Natural killer cell (primary cell): Measurements from ENCODE around the gene CDYL2. TPM values are rescaled to one million over a fixed set of nuclear protein-coding genes. Genes with fewer than 3 reads are reported as not detected.

ENCODE experiments used
- ATAC-seq, 3 donors: fragments of 150-1000 bp in 2 of 3; fragments of 200-7000 bp in 1 of 3; cut with Tn5 transposase; 1 replicate in 1 of 3; 2 replicates in 2 of 3; pipeline ENCODE4 v1.10.0; 2021; ENCODE audit warnings: mild to moderate bottlenecking in 2 of 3, moderate library complexity in 2 of 3
- DNase-seq, 2 donors: peaks; one replicate each; pipeline versions ENCODE4 v3.0.0 to v3.0.0-alpha.2; 2013 to 2021; ENCODE audit warnings: mixed read lengths in 1 of 2
- H3K27ac ChIP-seq: one replicate; pipeline ENCODE4 v1.5.1; 2013; ENCODE audit warnings: mild to moderate bottlenecking, low read length
- H3K27me3 ChIP-seq: one replicate; pipeline ENCODE4 v1.6.1; 2013; ENCODE audit warnings: low read length; ENCODE audit not compliant: control insufficient read depth, insufficient read depth
- H3K36me3 ChIP-seq: one replicate; pipeline ENCODE4 v1.6.1; 2013; ENCODE audit warnings: low read length; ENCODE audit not compliant: control insufficient read depth, insufficient read depth
- H3K4me1 ChIP-seq: one replicate; pipeline ENCODE4 v1.6.1; 2013; ENCODE audit warnings: low read length; ENCODE audit not compliant: control insufficient read depth, insufficient read depth
- H3K4me3 ChIP-seq: one replicate; pipeline ENCODE4 v1.5.1; 2013; ENCODE audit warnings: low read length
- H3K9me3 ChIP-seq: one replicate; pipeline ENCODE4 v1.6.1; 2013; ENCODE audit warnings: low read length; ENCODE audit not compliant: control insufficient read depth, insufficient read depth
- H3K27ac Mint-ChIP-seq, 2 donors: one replicate each; pipeline ENCODE4 v1.8.0; 2022; ENCODE audit warnings: mild to moderate bottlenecking in 2 of 2, mixed read lengths in 2 of 2, moderate library complexity in 1 of 2
- H3K27me3 Mint-ChIP-seq, 2 donors: one replicate each; pipeline ENCODE4 v1.8.0; 2022; ENCODE audit warnings: low read depth in 2 of 2, mixed read lengths in 2 of 2
- H3K36me3 Mint-ChIP-seq: one replicate; pipeline ENCODE4 v1.8.0; 2022; ENCODE audit warnings: mixed read lengths
- H3K4me1 Mint-ChIP-seq, 2 donors: one replicate each; pipeline ENCODE4 v1.8.0; 2022; ENCODE audit warnings: mixed read lengths in 2 of 2
- H3K4me3 Mint-ChIP-seq: one replicate; pipeline ENCODE4 v1.8.0; 2022; ENCODE audit warnings: mild to moderate bottlenecking, moderate library complexity, mixed read lengths
- H3K9me3 Mint-ChIP-seq, 2 donors: one replicate each; pipeline ENCODE4 v1.8.0; 2022; ENCODE audit warnings: mixed read lengths in 2 of 2
- WGBS: methylation state at CpG from one replicate; pipeline ENCODE4 v1.1.7; 2013; ENCODE audit warnings: missing lambda C conversion rate; ENCODE audit not compliant: insufficient coverage; 5-methylcytosine and 5-hydroxymethylcytosine counted together
- intact Hi-C: fragments of 100-400 bp; cut with micrococcal nuclease; formaldehyde crosslinking; loops from one replicate; pipeline ENCODE4 v1.14.2; 2022
- total RNA-seq, 4 donors: library from RNA; stranded (reverse); fragments of 120-200 nt in 1 of 4; gene quantifications; one replicate each; pipeline versions ENCODE4 v1.2.3 to v1.2.4, GENCODE V29; 2013 to 2022
- TF ChIP-seq, protein P1 (sequence below): fragments of 200-600 bp; IDR thresholded peaks from one replicate; pipeline ENCODE4 v1.8.0; 2022; ENCODE audit warnings: antibody characterized with exemption

Gene CDYL2
- total RNA-seq, 3 donors from 2014 or later (not counting 1 experiment from before 2014, with no cell fraction given): 2.7 to 14.5 (median 3.4) TPM

DNA sequence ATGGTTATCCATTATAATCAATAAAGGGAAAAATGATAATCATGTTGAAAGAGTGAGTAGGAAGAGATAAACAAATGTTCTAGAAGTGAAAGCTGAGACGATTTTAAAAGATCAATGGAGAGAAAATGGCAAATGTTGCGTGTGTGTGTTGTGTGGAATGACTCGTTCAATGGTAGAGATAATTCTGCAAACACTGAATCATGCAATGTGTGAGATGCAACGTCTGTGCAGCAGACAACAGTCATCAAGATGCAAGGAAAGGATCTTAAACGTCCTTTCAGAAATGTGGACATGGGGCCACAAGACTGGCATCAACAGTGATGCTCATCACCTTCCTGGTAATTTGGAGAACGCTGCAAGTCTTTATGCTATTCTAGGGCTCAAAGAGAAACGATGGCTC lies 124.4 kb downstream of the CDYL2 start:
- H3K4me3 ChIP-seq: no peak overlapping the region
- Mint-ChIP-seq H3K4me3 (no peak overlapping the region), H3K27me3 (no peaks in the 10 kb centered on the region), H3K4me1 (no peaks in the 10 kb centered on the region), H3K9me3 (peaks cover 0 to 2% of the 10 kb centered on the region in 2 donors), H3K27ac (no peak overlapping the region), H3K36me3 (no peaks in the 10 kb centered on the region)
- TF ChIP-seq, protein P1, sequence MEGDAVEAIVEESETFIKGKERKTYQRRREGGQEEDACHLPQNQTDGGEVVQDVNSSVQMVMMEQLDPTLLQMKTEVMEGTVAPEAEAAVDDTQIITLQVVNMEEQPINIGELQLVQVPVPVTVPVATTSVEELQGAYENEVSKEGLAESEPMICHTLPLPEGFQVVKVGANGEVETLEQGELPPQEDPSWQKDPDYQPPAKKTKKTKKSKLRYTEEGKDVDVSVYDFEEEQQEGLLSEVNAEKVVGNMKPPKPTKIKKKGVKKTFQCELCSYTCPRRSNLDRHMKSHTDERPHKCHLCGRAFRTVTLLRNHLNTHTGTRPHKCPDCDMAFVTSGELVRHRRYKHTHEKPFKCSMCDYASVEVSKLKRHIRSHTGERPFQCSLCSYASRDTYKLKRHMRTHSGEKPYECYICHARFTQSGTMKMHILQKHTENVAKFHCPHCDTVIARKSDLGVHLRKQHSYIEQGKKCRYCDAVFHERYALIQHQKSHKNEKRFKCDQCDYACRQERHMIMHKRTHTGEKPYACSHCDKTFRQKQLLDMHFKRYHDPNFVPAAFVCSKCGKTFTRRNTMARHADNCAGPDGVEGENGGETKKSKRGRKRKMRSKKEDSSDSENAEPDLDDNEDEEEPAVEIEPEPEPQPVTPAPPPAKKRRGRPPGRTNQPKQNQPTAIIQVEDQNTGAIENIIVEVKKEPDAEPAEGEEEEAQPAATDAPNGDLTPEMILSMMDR: no peak
- no peaks in the 10 kb centered on the region for H3K9me3 ChIP-seq
- WGBS: 88% methylated on average over 7 of the region's 7 CpGs
- no peak overlapping the region for H3K27ac ChIP-seq
- ATAC-seq: no peak
- H3K27me3 ChIP-seq: no peaks in the 10 kb centered on the region
- intact Hi-C loops: no loop called here
- no peaks in the 10 kb centered on the region for H3K4me1 ChIP-seq
- H3K36me3 ChIP-seq: no peaks in the 10 kb centered on the region
- no peak for DNase-seq

DNA sequence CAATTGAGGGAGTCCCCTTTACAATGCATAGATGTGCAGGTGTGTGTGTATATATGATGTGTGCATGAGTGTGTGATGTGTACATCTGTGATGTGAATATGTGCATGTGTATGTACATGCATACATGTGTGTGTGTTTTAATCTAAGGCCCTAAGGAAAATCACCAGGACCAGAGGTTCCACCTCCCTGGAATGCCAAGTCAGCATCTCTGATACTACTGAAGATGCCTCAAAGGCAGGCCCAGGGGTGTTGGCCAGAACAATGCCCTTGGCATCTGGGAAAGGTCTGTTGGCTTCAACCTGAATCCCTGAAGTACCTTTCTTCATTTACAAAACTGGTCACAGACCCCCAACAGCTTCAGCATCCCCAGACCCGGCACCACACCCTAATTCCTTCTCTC lies 129.5 kb downstream of the CDYL2 start:
- 100% methylated on average over 1 of the region's 1 CpG for WGBS
- DNase-seq (no peak), ATAC-seq (no peak)
- Mint-ChIP-seq H3K27me3 (no peaks in the 10 kb centered on the region), H3K4me1 (no peaks in the 10 kb centered on the region), H3K36me3 (no peaks in the 10 kb centered on the region), H3K9me3 (peaks cover 0 to 2% of the 10 kb centered on the region in 2 donors), H3K4me3 (no peak overlapping the region), H3K27ac (no peak overlapping the region)
- no peak overlapping the region for H3K4me3 ChIP-seq
- H3K4me1 ChIP-seq: peaks cover 6% of the 10 kb centered on the region
- H3K36me3 ChIP-seq: no peaks in the 10 kb centered on the region
- TF ChIP-seq, protein P1: no peak
- H3K27ac ChIP-seq: no peak overlapping the region
- H3K9me3 ChIP-seq: no peaks in the 10 kb centered on the region
- intact Hi-C loops: no loop called here
- no peaks in the 10 kb centered on the region for H3K27me3 ChIP-seq

DNA sequence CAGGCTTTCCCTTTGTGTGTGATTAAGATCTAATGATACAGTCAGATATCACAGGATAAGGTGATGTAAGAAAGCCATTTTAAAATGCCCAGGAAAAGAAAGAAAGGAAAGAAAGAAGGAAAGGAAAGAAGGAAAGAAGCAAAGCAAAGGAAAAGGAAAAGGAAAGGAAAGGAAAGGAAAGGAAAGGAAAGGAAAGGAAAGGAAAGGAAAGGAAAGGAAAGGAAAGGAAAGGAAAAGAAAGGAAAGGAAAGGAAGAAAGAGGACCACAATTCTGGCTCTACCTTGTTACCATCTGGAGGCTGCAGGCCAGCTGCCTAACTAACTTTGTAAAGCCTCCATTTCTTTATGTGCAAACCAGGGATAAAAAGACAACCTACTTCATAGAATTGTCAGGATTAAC lies 132.0 kb downstream of the CDYL2 start:
- Mint-ChIP-seq H3K4me1 (no peaks in the 10 kb centered on the region), H3K36me3 (no peaks in the 10 kb centered on the region), H3K9me3 (peaks cover 0 to 2% of the 10 kb centered on the region in 2 donors), H3K27me3 (no peaks in the 10 kb centered on the region), H3K4me3 (no peak overlapping the region), H3K27ac (no peak overlapping the region)
- no peaks in the 10 kb centered on the region for H3K9me3 ChIP-seq
- H3K27ac ChIP-seq: no peak overlapping the region
- no peak overlapping the region for H3K4me3 ChIP-seq
- intact Hi-C loops: no loop called here
- DNase-seq (no peak), ATAC-seq (no peak)
- H3K36me3 ChIP-seq: no peaks in the 10 kb centered on the region
- TF ChIP-seq, protein P1: no peak
- peaks cover 6% of the 10 kb centered on the region for H3K4me1 ChIP-seq
- H3K27me3 ChIP-seq: no peaks in the 10 kb centered on the region

DNA sequence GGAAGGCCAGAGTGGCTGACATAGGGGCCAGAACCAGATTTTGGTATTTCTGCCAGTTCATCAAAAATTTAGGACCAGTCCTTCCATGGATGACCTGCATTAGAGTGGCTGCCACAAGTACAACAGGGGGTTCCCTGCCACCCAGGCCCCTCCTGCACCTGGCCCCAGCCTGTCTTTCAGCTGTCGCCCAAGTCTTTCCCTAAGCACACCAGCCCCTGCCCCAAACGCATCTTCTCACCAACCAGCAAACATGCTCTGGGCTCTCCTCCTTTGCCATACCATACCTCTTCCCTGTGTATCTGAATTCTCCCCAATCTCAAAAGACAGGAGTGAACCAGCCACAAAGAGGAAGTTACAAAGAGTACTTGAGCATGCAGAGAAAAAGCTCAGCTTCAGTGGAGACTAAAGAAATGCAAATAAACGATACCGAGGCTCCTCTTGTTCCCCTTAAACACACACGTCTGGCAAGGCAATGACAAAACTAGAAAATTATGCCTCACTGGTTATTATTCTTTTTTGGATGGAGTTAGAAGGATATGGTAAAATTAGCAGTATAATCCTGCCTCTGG lies 133.0 kb downstream of the CDYL2 start:
- intact Hi-C loops: no loop called here
- H3K27me3 Mint-ChIP-seq: no peaks in the 10 kb centered on the region
- ATAC-seq (no peak), DNase-seq (no peak)
- no peak overlapping the region for H3K27ac Mint-ChIP-seq
- H3K36me3 ChIP-seq: no peaks in the 10 kb centered on the region
- H3K9me3 Mint-ChIP-seq: no peaks in the 10 kb centered on the region
- no peak overlapping the region for H3K4me3 Mint-ChIP-seq
- 40% methylated on average over 4 of the region's 5 CpGs for WGBS
- no peaks in the 10 kb centered on the region for H3K36me3 Mint-ChIP-seq
- no peaks in the 10 kb centered on the region for H3K9me3 ChIP-seq
- no peak overlapping the region for H3K4me3 ChIP-seq
- TF ChIP-seq, protein P1: no peak
- H3K27me3 ChIP-seq: no peaks in the 10 kb centered on the region
- no peak overlapping the region for H3K27ac ChIP-seq
- H3K4me1 ChIP-seq: peaks cover 6% of the 10 kb centered on the region
- H3K4me1 Mint-ChIP-seq: no peaks in the 10 kb centered on the region
